HG03575 (cell line): ENCODE results near the gene SLC31A1.
A peak's percentile ranks its signal among the peaks of the same experiment; 100 is the strongest.
"Not testable (repeated sequence)": the region's sequence is repeated elsewhere in the genome, so short reads cannot be mapped to it uniquely, and the experiment has no call there.

ENCODE experiments used
- ATAC-seq: cut with Tn5 transposase; IDR thresholded peaks from one replicate; pipeline ENCODE4 v1.9.1; 2021; ENCODE audit not compliant: unreplicated experiment, insufficient number of reproducible peaks, low FRiP score; ENCODE audit errors: extremely low read depth

SLC31A1 gene

DNA sequence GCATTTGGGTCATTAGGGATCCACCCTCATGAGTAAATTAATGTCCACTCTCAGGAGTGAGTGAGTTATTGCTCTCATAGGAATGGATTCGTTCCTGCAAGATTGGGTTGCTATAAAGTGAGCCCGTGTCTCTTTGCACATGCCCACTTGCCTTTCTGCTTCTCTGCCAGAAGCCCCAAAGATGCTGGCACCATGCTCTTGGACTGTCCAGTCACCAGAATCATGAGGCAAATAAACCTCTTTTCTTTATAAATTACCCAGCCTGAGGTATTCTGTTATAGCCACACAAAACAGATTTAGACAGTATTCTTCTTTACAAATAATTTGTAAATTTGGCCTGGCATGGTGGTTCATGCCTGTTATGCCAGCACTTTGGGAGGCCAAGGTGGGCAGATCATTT lies 29.5 kb downstream of the SLC31A1 start:
- ATAC-seq: no peak

- no peak for ATAC-seq
Measured at GRCh38 chr9:113254991-113255390, 33.6 kb downstream of the SLC31A1 start.

DNA sequence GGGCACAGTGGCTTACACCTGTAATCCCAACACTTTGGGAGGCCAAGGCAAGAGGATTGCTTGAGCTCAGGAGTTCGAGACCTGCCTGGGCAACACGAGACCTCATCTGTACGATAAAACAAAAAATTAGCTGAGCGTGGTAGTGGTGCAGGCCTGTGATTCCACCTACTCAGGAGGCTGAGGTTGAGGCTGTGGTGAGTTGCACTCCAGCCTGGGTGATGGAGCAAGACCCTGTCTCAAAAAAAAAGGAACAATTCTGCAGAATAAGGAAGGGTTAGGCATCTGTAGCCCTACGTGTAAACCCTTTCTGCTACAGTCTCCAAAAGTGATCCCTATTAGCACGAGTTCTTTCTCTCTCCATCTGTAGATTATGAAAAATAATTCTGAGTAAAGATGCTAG lies 34.1 kb downstream of the SLC31A1 start:
- ATAC-seq: no peak

DNA sequence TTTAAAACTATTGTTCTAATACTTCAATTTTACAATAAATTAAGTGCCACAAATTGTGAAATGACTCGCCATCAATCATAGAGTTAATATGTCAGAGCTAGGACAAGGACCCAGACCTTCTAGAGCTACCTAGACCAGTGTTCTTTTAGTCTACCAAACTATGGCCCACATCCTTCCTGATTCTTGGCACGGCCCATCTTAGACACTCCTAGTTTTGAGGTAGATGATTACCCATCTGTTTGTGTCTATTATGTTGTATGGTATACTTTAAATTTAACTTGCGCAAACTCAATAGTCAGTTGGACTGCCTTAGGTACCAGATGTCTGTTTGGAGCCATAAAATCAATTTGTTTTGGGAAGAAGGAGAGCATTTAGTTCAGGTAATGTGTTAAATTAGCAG lies 36.5 kb downstream of the SLC31A1 start:
- no peak for ATAC-seq

- no peak for ATAC-seq
Measured at GRCh38 chr9:113258282-113258681, 36.9 kb downstream of the SLC31A1 start.

DNA sequence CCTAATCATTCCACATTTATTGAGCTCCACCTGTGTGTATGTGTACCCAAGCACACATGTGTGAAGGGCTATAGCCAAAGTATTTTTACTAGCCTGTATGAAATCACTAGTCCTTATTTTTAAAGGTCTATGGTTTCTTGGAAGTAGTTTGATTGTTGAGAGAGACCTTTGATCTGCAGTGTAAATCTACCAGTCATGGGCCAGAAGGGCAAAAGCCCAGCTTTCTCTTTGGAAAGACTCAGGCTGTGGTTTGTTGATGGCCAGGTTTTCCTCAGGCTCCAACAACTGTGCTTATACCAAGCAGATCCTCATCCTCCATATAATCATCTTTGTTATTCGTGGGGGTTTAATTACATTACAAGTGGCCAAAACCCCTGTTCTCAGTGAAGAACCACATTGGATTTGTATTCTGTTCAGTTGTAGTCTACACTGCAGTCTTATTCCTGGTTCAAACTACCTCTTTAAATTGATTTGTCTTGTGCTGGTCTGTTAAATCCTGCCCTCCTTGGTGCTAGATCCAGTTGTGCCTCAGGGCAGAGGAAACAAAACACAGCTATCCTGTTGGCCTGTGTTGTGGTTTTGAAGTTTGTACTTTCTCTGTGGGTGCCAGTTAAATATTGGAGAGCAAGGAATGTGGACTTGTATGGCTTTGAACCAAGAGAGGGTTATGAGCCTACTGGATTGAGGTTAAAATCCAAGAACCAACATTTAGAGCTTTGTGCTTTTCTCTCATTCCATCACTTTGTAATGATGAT lies 40.8 kb downstream of the SLC31A1 start:
- ATAC-seq: no peak

DNA sequence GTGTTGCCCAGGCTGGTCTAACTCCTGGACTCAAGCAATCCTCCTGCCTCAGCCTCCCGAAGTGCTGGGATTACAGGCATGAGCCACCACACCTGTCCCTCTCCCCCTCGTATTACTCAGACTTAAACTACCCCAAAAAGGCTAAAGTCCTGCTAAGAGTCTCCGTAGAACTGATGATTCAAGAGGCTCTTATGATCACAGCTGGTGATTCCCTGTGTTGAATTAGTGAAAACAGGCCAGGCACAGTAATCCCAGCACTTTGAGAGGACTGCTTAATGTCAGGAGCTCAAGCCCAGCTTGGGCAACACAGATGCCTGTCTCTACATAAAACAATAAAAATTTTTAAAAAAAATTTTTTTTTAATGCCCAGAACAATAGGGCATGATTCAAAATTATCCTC lies 44.8 kb downstream of the SLC31A1 start:
- ATAC-seq: no peak

- ATAC-seq: no peak
Measured at GRCh38 chr9:113267911-113268566, 46.7 kb downstream of the SLC31A1 start.

DNA sequence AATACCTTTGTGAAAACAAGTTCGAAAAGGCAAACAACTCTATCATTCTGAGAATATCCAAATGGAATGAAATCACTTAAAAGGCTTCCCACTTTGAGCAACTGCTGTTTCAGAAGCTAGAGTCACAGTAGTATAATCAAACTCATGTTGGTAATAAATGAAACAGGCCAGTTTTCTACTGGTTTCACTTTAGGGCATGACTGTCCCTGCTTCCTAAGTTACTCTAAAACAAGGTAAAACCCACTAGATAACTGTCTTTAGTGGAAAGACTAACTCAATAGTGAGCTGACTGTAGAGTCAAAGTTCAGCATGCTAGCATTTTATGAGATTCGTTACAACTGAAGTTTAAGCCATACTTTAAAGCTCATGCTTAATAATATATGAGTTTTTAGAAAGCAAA lies 48.0 kb downstream of the SLC31A1 start:
- no peak for ATAC-seq

GRCh38 chr9:113269871-113270270 lies 48.5 kb downstream of the SLC31A1 start:
- ATAC-seq: no peak

DNA sequence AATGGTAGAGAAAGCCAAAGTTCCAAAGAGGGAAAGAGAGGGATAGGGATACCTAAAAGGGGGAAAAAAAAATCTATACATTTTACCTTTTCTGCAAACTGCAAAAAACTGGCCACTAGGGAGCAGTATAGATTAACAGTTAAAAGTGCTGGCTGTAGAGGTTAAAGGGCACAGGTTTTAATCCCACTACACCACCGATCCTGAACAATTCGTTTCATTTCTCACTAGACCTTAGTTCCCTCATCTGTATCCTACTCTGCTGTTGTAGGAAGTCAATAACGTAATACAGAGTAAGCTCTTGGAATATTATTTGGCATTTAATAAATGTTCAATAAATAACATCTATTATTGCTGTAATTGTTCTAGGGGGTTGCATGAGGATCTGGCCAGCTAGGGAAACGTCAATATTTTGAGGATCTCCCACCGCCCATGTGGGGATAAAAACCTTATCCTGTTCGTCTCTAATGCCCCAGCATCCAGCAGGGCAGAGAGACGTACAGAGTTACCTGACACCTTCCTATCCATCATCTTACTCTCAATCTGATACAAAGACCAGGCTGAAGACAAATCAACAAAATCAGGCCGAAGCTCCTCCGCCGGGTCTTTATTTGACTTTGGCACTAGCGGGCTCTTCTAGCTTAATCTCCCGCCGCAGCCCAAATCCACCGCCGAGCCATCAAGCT lies 53.3 kb downstream of the SLC31A1 start:
- ATAC-seq: no peak

- peak; percentile 97 for ATAC-seq
Measured at GRCh38 chr9:113275157-113276131, 54.1 kb downstream of the SLC31A1 start, which contains the start of the genes CDC26 and PRPF4. Gene CDC26 (minus strand): TSS chr9:113275572. CDS start chr9:113272507, 3,065 bp downstream. Gene PRPF4 (plus strand): TSS chr9:113275658. CDS start chr9:113275744, 86 bp downstream.

DNA sequence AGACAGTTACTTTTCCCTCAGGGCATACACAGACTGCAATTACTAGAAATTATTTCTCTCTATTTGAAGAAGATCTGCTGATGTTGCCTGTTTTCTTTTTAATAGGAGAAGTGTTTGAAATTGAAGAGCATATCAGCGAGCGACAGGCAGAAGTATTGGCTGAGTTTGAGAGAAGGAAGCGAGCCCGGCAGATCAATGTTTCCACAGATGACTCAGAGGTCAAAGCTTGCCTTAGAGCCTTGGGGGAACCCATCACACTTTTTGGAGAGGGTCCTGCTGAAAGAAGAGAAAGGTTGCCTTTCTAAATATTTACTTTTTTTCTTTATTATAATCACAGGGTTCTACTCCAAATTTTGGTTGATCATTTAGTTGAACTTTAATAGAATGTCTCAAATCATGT lies 57.5 kb downstream of the SLC31A1 start:
- ATAC-seq: no peak

DNA sequence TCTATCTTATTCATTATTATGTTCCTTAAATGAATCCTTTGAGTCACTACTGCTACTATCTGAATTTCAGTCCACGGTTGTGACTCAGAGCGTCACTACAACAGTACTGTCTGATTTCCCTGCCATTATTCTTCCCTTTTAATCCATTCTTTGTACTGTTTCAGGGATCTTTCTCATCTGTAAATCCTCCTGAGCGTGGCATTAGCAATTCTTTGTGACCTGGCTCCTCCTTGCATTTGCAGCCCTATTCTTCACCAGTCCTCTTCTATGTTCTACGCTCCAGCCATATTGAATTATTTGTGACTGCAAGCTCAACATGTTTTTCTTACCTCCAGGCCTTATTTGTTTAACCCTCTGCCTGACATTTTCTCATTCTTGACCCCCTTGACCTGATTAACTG lies 60.0 kb downstream of the SLC31A1 start:
- no peak for ATAC-seq

DNA sequence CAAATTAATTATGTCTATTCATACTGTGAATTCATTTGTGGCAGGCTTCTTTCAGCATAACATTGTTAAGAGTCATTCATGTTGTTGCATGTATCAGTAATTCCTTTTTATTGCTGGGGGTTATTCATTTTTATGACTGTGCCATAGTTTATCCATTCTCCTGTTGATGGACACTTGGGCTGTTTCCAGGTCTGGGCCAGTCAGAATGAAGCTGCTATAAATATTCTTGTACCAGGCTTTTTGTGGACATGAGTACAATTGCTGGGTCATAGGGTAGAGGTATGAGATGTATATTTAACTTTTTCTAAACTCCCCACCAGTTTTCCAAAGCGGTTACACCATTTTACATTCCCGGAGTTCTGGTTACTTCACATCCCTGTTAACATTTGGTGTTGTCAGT lies 67.7 kb downstream of the SLC31A1 start:
- no peak for ATAC-seq

- no peak for ATAC-seq
Measured at GRCh38 chr9:113290052-113290607, 68.8 kb downstream of the SLC31A1 start.

- ATAC-seq: no peak
Measured at GRCh38 chr9:113293285-113293878, 72.0 kb downstream of the SLC31A1 start.

- ATAC-seq: not testable (repeated sequence)
Measured at GRCh38 chr9:113296247-113296646, 74.9 kb downstream of the SLC31A1 start.
